Activated naive CD4-positive, alpha-beta T cell treated with anti-CD3 and anti-CD28 coated beads, Interleukin-2, amount 50 U/mL, for 16 hours (primary cell): Measurements from ENCODE around the gene CTRB2.

Experiments
- DNase-seq: peaks from one replicate; pipeline ENCODE4 v3.0.0-alpha.2; 2020

Gene CTRB2

GRCh38 chr16:75203667-75204409 is 3.1 kb downstream of the CTRB2 start:
- DNase-seq: no peak

GRCh38 chr16:75203096-75203495 is 3.9 kb downstream of the CTRB2 start:
- no peak for DNase-seq

GRCh38 chr16:75202069-75202590 is 4.8 kb downstream of the CTRB2 start:
- no peak for DNase-seq

- no peak for DNase-seq
Measured at GRCh38 chr16:75198135-75198600, 8.8 kb downstream of the CTRB2 start.

GRCh38 chr16:75197522-75198134 is 9.3 kb downstream of the CTRB2 start:
- no peak for DNase-seq

- DNase-seq: no peak
Measured at GRCh38 chr16:75196836-75197235, 10.1 kb downstream of the CTRB2 start.

GRCh38 chr16:75195811-75196790 is 10.9 kb downstream of the CTRB2 start:
- no peak for DNase-seq

- no peak for DNase-seq
Measured at GRCh38 chr16:75193730-75194444, 13.1 kb downstream of the CTRB2 start.

- no peak for DNase-seq
Measured at GRCh38 chr16:75193265-75193650, 13.7 kb downstream of the CTRB2 start.

- DNase-seq: no peak
Measured at GRCh38 chr16:75192606-75193264, 14.2 kb downstream of the CTRB2 start.

GRCh38 chr16:75189638-75190245 is 17.2 kb downstream of the CTRB2 start:
- no peak for DNase-seq

- no peak for DNase-seq
Measured at GRCh38 chr16:75188832-75189477, 18.0 kb downstream of the CTRB2 start.

- no peak for DNase-seq
Measured at GRCh38 chr16:75181630-75182029, 25.3 kb downstream of the CTRB2 start.

GRCh38 chr16:75179208-75179607 is 27.8 kb downstream of the CTRB2 start:
- no peak for DNase-seq

GRCh38 chr16:75176926-75177325 is 30.0 kb downstream of the CTRB2 start:
- DNase-seq: no peak

GRCh38 chr16:75175074-75175473 is 31.9 kb downstream of the CTRB2 start:
- no peak for DNase-seq

- no peak for DNase-seq
Measured at GRCh38 chr16:75172578-75172977, 34.4 kb downstream of the CTRB2 start.

GRCh38 chr16:75169899-75170405 is 37.0 kb downstream of the CTRB2 start:
- DNase-seq: no peak

GRCh38 chr16:75160386-75160785 is 46.6 kb downstream of the CTRB2 start:
- DNase-seq: no peak
